ENCODE measurements around the gene HBB. TPM values are rescaled to one million over a fixed set of nuclear protein-coding genes. Genes with fewer than 3 reads are reported as not detected.

The HBB gene
- total RNA-seq = not detected in 2 replicates

DNA sequence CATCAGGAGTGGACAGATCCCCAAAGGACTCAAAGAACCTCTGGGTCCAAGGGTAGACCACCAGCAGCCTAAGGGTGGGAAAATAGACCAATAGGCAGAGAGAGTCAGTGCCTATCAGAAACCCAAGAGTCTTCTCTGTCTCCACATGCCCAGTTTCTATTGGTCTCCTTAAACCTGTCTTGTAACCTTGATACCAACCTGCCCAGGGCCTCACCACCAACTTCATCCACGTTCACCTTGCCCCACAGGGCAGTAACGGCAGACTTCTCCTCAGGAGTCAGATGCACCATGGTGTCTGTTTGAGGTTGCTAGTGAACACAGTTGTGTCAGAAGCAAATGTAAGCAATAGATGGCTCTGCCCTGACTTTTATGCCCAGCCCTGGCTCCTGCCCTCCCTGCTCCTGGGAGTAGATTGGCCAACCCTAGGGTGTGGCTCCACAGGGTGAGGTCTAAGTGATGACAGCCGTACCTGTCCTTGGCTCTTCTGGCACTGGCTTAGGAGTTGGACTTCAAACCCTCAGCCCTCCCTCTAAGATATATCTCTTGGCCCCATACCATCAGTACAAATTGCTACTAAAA is at the start of gene HBB:
Gene HBB (minus strand): TSS at position 340 of the 579 bp plus-strand sequence. CDS start 50 bp downstream, at position 290.
- no peak for TF ChIP-seq CTCF (conservative IDR thresholded peaks at IDR 0.05; ENCODE audit: low read depth, low read length)
- H3K4me3 ChIP-seq (ENCODE audit: low read depth, low read length) = no peak within 1 kb of the TSS
- DNase-seq (ENCODE audit: low read depth) = no peak

DNA sequence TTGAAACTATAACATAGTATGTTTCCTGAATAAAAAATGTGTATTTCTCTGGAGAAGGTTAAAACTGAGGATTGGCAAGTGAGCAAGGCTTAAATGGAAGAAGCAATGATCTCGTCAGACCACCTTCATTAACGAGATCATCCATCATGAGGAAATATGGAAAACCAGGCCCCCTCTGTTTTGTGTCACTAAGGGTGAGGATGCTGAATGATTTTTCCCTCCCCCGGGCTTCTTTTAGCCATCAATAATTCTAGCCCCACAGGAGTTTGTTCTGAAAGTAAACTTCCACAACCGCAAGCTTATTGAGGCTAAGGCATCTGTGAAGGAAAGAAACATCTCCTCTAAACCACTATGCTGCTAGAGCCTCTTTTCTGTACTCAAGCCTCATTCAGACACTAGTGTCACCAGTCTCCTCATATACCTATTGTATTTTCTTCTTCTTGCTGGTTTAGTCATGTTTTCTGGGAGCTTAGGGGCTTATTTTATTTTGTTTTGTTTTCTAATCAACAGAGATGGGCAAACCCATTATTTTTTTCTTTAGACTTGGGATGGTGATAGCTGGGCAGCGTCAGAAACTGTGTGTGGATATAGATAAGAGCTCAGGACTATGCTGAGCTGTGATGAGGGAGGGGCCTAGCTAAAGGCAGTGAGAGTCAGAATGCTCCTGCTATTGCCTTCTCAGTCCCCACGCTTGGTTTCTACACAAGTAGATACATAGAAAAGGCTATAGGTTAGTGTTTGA is 48.7 kb upstream of the HBB start:
- H3K4me3 ChIP-seq (ENCODE audit: low read depth, low read length) = no peak overlapping the region
- TF ChIP-seq CTCF (conservative IDR thresholded peaks at IDR 0.05; ENCODE audit: low read depth, low read length) = no peak
- no peak for DNase-seq (ENCODE audit: low read depth)

- no peak for DNase-seq (ENCODE audit: low read depth)
- H3K4me3 ChIP-seq (ENCODE audit: low read depth, low read length) = no peak overlapping the region
- no peak for TF ChIP-seq CTCF (conservative IDR thresholded peaks at IDR 0.05; ENCODE audit: low read depth, low read length)
These were observed 47.5 kb upstream of the HBB start for GRCh38 chr11:5274395-5274794.

DNA sequence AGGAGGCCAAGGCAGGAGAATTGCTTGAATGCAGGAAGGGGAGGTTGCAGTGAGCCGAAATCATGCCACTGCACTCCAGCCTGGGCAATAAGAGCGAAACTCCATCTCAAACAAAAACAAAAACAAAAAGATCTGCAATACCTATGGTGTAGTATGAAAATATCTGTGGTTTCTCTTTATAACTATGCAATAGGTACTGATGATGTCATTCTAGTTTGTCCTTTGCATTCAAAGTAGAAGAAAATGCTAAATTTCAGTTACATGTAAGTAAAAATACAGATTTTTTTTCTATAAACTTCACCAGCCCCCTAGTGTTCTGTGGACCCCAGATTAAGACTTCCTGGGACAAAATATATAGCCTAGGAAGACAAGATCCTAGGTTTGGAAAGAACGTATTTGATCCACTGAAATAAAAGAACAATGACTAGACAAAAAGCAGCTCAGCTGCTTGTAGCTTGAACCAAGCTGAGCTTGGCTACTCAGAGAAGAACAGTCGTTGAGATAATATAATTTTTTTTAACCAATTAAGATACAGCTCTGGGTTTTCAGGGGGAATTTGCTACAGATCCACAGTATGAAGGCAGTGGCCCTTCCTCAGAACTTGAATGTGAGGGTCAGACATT is 45.6 kb upstream of the HBB start:
- TF ChIP-seq CTCF (conservative IDR thresholded peaks at IDR 0.05; ENCODE audit: low read depth, low read length) = no peak
- DNase-seq (ENCODE audit: low read depth) = no peak
- no peak overlapping the region for H3K4me3 ChIP-seq (ENCODE audit: low read depth, low read length)

GRCh38 chr11:5269715-5270147 is 42.9 kb upstream of the HBB start, which contains the start of gene HBE1:
HBE1 (minus strand) TSS chr11:5269945; CDS start chr11:5269890, 55 bp downstream.
- no peak for DNase-seq (ENCODE audit: low read depth)
- no peak for TF ChIP-seq CTCF (conservative IDR thresholded peaks at IDR 0.05; ENCODE audit: low read depth, low read length)
- no peak within 1 kb of the TSS for H3K4me3 ChIP-seq (ENCODE audit: low read depth, low read length)

DNA sequence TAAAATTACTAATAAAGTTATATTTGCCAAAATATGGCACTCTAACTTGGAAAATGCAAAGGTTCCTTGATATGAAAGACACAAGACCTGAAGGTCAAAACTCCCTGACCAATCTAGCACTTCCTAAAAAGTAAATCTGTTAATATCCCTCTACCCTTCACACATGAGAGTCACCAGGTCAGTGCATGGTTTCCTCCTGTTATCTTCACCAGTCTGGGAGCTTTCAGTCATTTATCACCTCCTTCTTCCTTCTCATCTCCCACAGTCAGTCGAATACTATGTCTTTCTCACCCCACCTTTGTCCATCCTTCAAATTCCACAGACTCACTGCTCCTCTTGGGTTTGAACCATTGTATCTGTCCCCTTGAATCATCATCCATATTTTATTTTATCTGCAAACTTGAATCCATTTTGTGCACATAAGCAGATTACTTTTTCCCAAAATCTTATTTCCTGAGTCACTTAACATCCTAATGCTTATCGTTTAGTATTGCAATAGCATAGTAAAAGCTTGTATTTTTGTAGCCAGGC is 40.2 kb upstream of the HBB start:
- no peak for TF ChIP-seq CTCF (conservative IDR thresholded peaks at IDR 0.05; ENCODE audit: low read depth, low read length)
- no peak for DNase-seq (ENCODE audit: low read depth)
- no peak overlapping the region for H3K4me3 ChIP-seq (ENCODE audit: low read depth, low read length)
